HG03095 (cell line): Measurements from ENCODE around the gene OR2V1.
"Not testable (repeated sequence)": the region's sequence is repeated elsewhere in the genome, so short reads cannot be mapped to it uniquely, and the experiment has no call there.

Source experiments
- ATAC-seq: cut with Tn5 transposase; IDR thresholded peaks from one replicate; pipeline ENCODE4 v1.9.1; 2021; ENCODE audit warnings: moderate library complexity; ENCODE audit not compliant: unreplicated experiment

OR2V1 gene

GRCh38 chr5:181131514-181131913 is 545 bp upstream of the OR2V1 start:
- no peak for ATAC-seq

GRCh38 chr5:181130081-181130480 is 888 bp downstream of the OR2V1 start:
- ATAC-seq: not testable (repeated sequence)

GRCh38 chr5:181129601-181130000 is 1.4 kb downstream of the OR2V1 start:
- ATAC-seq: no peak

- ATAC-seq: no peak
Measured at GRCh38 chr5:181127907-181128626, 2.9 kb downstream of the OR2V1 start.

- ATAC-seq: no peak
Measured at GRCh38 chr5:181127456-181127855, 3.5 kb downstream of the OR2V1 start.

GRCh38 chr5:181126841-181127240 is 4.1 kb downstream of the OR2V1 start:
- no peak for ATAC-seq

- no peak for ATAC-seq
Measured at GRCh38 chr5:181124526-181124925, 6.4 kb downstream of the OR2V1 start.

- ATAC-seq: no peak
Measured at GRCh38 chr5:181121675-181122561, 9.1 kb downstream of the OR2V1 start.

GRCh38 chr5:181120761-181121160 is 10.2 kb downstream of the OR2V1 start:
- no peak for ATAC-seq

GRCh38 chr5:181120306-181120705 is 10.7 kb downstream of the OR2V1 start:
- no peak for ATAC-seq

GRCh38 chr5:181119105-181119504 is 11.9 kb downstream of the OR2V1 start:
- no peak for ATAC-seq

GRCh38 chr5:181118369-181118768 is 12.6 kb downstream of the OR2V1 start:
- ATAC-seq: no peak

GRCh38 chr5:181114844-181115778 is 15.9 kb downstream of the OR2V1 start:
- no peak for ATAC-seq

GRCh38 chr5:181114284-181114843 is 16.6 kb downstream of the OR2V1 start:
- ATAC-seq: no peak

GRCh38 chr5:181113572-181113971 is 17.4 kb downstream of the OR2V1 start:
- not testable (repeated sequence) for ATAC-seq

- no peak for ATAC-seq
Measured at GRCh38 chr5:181112476-181112875, 18.5 kb downstream of the OR2V1 start.

- no peak for ATAC-seq
Measured at GRCh38 chr5:181111010-181111409, 20.0 kb downstream of the OR2V1 start.

- no peak for ATAC-seq
Measured at GRCh38 chr5:181109489-181110013, 21.4 kb downstream of the OR2V1 start.

GRCh38 chr5:181108578-181109165 is 22.3 kb downstream of the OR2V1 start:
- no peak for ATAC-seq

GRCh38 chr5:181107699-181108098 is 23.3 kb downstream of the OR2V1 start:
- ATAC-seq: no peak
